Karpas-422 (cell line): ENCODE measurements around the gene RIPK1. TPM values are rescaled to one million over a fixed set of nuclear protein-coding genes. Genes with fewer than 3 reads are reported as not detected.
"Not testable (repeated sequence)": the region's sequence is repeated elsewhere in the genome, so short reads cannot be mapped to it uniquely, and the experiment has no call there.

Experiments used
- DNase-seq: peaks from one replicate; pipeline ENCODE4 v3.0.0-alpha.2; 2015
- H2AFZ ChIP-seq: fragments of 200-600 bp; sonication (generic); 2 replicates; pipeline ENCODE4 v1.6.1; 2014; ENCODE audit warnings: antibody characterized with exemption, low read length, mixed read lengths
- H3K27ac ChIP-seq: fragments of 200-600 bp; sonication (generic); 2 replicates; pipeline ENCODE4 v1.5.1; 2014; ENCODE audit warnings: mild to moderate bottlenecking, low read length, moderate library complexity
- H3K27me3 ChIP-seq: fragments of 200-600 bp; sonication (generic); 2 replicates; pipeline ENCODE4 v1.6.1; 2014; ENCODE audit warnings: low read length, mixed read lengths
- H3K36me3 ChIP-seq: fragments of 200-600 bp; sonication (generic); 2 replicates; pipeline ENCODE4 v1.6.1; 2014; ENCODE audit warnings: low read length, mixed read lengths; ENCODE audit not compliant: insufficient read depth
- H3K4me1 ChIP-seq: fragments of 200-600 bp; sonication (generic); 2 replicates; pipeline ENCODE4 v1.6.1; 2014; ENCODE audit warnings: mild to moderate bottlenecking, low read length, mixed read lengths
- H3K4me2 ChIP-seq: fragments of 200-600 bp; sonication (generic); 2 replicates; pipeline ENCODE4 v1.6.1; 2014; ENCODE audit warnings: low read length, low read depth, mild to moderate bottlenecking; ENCODE audit not compliant: poor library complexity, severe bottlenecking
- H3K4me3 ChIP-seq: fragments of 200-600 bp; sonication (generic); 2 replicates; pipeline ENCODE4 v1.5.1; 2014; ENCODE audit warnings: mild to moderate bottlenecking, antibody characterized with exemption, low read length, mixed read lengths
- H3K79me2 ChIP-seq: fragments of 200-600 bp; sonication (generic); 2 replicates; pipeline ENCODE4 v1.6.1; 2014; ENCODE audit warnings: mild to moderate bottlenecking, low read length, mixed read lengths
- H3K9ac ChIP-seq: fragments of 200-600 bp; sonication (generic); 2 replicates; pipeline ENCODE4 v1.6.0; 2014; ENCODE audit warnings: low read length
- H3K9me2 ChIP-seq: fragments of 200-600 bp; sonication (generic), shearing (Covaris generic); replicated peaks from 2 replicates; pipeline ENCODE4 v1.6.0; 2014; ENCODE audit warnings: mild to moderate bottlenecking, low read length, moderate library complexity; ENCODE audit not compliant: insufficient read depth
- H3K9me3 ChIP-seq: fragments of 300-700, 200-600 bp; sonication (generic); 2 replicates; pipeline ENCODE4 v1.6.1; 2014; ENCODE audit warnings: low read length, mixed read lengths
- H4K20me1 ChIP-seq: fragments of 200-600 bp; sonication (generic); 2 replicates; pipeline ENCODE4 v1.6.1; 2014; ENCODE audit warnings: mild to moderate bottlenecking, antibody characterized with exemption, low read length, low read depth; ENCODE audit not compliant: insufficient read depth
- total RNA-seq: library from RNA; depleted of rRNA; stranded (reverse); fragments of >200 nt; shearing (Covaris generic); gene quantifications from 2 replicates; pipeline ENCODE4 v1.2.3, GENCODE V29; 2014; ENCODE audit warnings: low replicate concordance

The RIPK1 gene
- total RNA-seq, 1 experiment from 2014 or later, result 9.6 TPM

- Histone ChIP-seq H3K4me1 (no peaks in the 10 kb centered on the region), H3K9me2 (no peaks in the 10 kb centered on the region), H2AFZ (no peak overlapping the region), H3K4me3 (no peak overlapping the region), H3K4me2 (no peak overlapping the region), H3K9me3 (no peaks in the 10 kb centered on the region), H4K20me1 (no peaks in the 10 kb centered on the region), H3K9ac (no peak overlapping the region), H3K27ac (no peak overlapping the region), H3K27me3 (no peaks in the 10 kb centered on the region), H3K36me3 (peaks cover 6% of the 10 kb centered on the region), H3K79me2 (no peaks in the 10 kb centered on the region)
- DNase-seq, result no peak
Observed at GRCh38 chr6:3144571-3144970, 76.3 kb downstream of the RIPK1 start.

- Histone ChIP-seq H3K79me2 (no peaks in the 10 kb centered on the region), H3K9me3 (no peaks in the 10 kb centered on the region)
Observed at GRCh38 chr6:3147914-3148757, 79.8 kb downstream of the RIPK1 start.

GRCh38 chr6:3151691-3152090 lies 83.4 kb downstream of the RIPK1 start:
- no peaks in the 10 kb centered on the region for H3K79me2 ChIP-seq
- H3K9ac ChIP-seq, result no peak overlapping the region
- H2AFZ ChIP-seq, result no peak overlapping the region
- no peak for DNase-seq
- no peak overlapping the region for H3K4me3 ChIP-seq
- H3K27me3 ChIP-seq, result no peaks in the 10 kb centered on the region
- no peak overlapping the region for H3K4me2 ChIP-seq
- H3K9me2 ChIP-seq, result no peaks in the 10 kb centered on the region
- no peak overlapping the region for H3K27ac ChIP-seq
- peaks cover 4% of the 10 kb centered on the region for H3K4me1 ChIP-seq
- peaks cover 6% of the 10 kb centered on the region for H3K36me3 ChIP-seq
- H4K20me1 ChIP-seq, result no peaks in the 10 kb centered on the region; the same call in 1 of the 2 replicates
- H3K9me3 ChIP-seq, result no peaks in the 10 kb centered on the region

More at GRCh38 chr6:3147914-3148757, 79.8 kb downstream of the RIPK1 start:
- no peak overlapping the region for H3K9ac ChIP-seq
- no peaks in the 10 kb centered on the region for H3K27me3 ChIP-seq
- H3K4me2 ChIP-seq, result no peak overlapping the region
- DNase-seq, result no peak
- no peak overlapping the region for H3K27ac ChIP-seq
- no peaks in the 10 kb centered on the region for H3K9me2 ChIP-seq
- no peak overlapping the region for H2AFZ ChIP-seq
- H3K36me3 ChIP-seq, result peaks cover 6% of the 10 kb centered on the region
- H4K20me1 ChIP-seq, result no peaks in the 10 kb centered on the region; the same call in 1 of the 2 replicates
- H3K4me3 ChIP-seq, result no peak overlapping the region
- peaks cover 4% of the 10 kb centered on the region for H3K4me1 ChIP-seq

- Histone ChIP-seq H2AFZ (no peak overlapping the region), H3K4me1 (peaks cover 12% of the 10 kb centered on the region), H4K20me1 (no peaks in the 10 kb centered on the region; the same call in 1 of the 2 replicates), H3K27me3 (no peaks in the 10 kb centered on the region), H3K9ac (no peak overlapping the region), H3K36me3 (peaks cover 2% of the 10 kb centered on the region; the same call in 1 of the 2 replicates), H3K9me3 (no peaks in the 10 kb centered on the region), H3K4me2 (no peak overlapping the region), H3K9me2 (no peaks in the 10 kb centered on the region), H3K27ac (no peak overlapping the region), H3K4me3 (no peak overlapping the region), H3K79me2 (no peaks in the 10 kb centered on the region)
- no peak for DNase-seq
Observed at GRCh38 chr6:3152689-3153088, 84.4 kb downstream of the RIPK1 start.

GRCh38 chr6:3155416-3155815 lies 87.1 kb downstream of the RIPK1 start:
- not testable (repeated sequence) for DNase-seq, H2AFZ ChIP-seq, H3K36me3 ChIP-seq, H3K4me2 ChIP-seq, H3K79me2 ChIP-seq, H3K4me3 ChIP-seq, H3K9me2 ChIP-seq, H3K9me3 ChIP-seq, H3K9ac ChIP-seq, H3K27me3 ChIP-seq, H3K27ac ChIP-seq, H4K20me1 ChIP-seq
- H3K4me1 ChIP-seq, result peaks cover 16% of the 10 kb centered on the region

GRCh38 chr6:3156184-3157130 lies 88.2 kb downstream of the RIPK1 start:
- not testable (repeated sequence) for H3K9me2 ChIP-seq, H3K79me2 ChIP-seq, H3K27me3 ChIP-seq, H3K36me3 ChIP-seq, H3K9me3 ChIP-seq, H4K20me1 ChIP-seq, H3K27ac ChIP-seq, H2AFZ ChIP-seq, DNase-seq
- Histone ChIP-seq H3K4me3 (peak overlapping the region; percentile 69), H3K4me2 (peak overlapping the region; percentile 68), H3K4me1 (peaks cover 16% of the 10 kb centered on the region), H3K9ac (peak overlapping the region; percentile 59)

- no peaks in the 10 kb centered on the region for H3K9me3 ChIP-seq
- H3K9me2 ChIP-seq, result no peaks in the 10 kb centered on the region
- peak; percentile 88 for DNase-seq
- H3K27me3 ChIP-seq, result no peaks in the 10 kb centered on the region
- peak within 1 kb of the TSS; percentile 84 for H2AFZ ChIP-seq
- H3K36me3 ChIP-seq, result no peaks in the 10 kb centered on the region
- no peak within 1 kb of the TSS for H3K27ac ChIP-seq
- peak within 1 kb of the TSS; percentile 68 for H3K4me2 ChIP-seq
- H3K4me1 ChIP-seq, result peaks cover 16% of the 10 kb centered on the region
- H3K79me2 ChIP-seq, result no peaks in the 10 kb centered on the region
- no peaks in the 10 kb centered on the region for H4K20me1 ChIP-seq
- peak within 1 kb of the TSS; percentile 69 for H3K4me3 ChIP-seq
- peak within 1 kb of the TSS; percentile 59 for H3K9ac ChIP-seq
Observed at GRCh38 chr6:3157131-3157933, 89.0 kb downstream of the RIPK1 start, which contains the start of gene TUBB2A. TUBB2A (minus strand) TSS chr6:3157544; CDS start chr6:3157463, 81 bp downstream.
